ENCODE data around the gene APMAP.
A peak's percentile ranks its signal among the peaks of the same experiment; 100 is the strongest.

Gene APMAP

GRCh38 chr20:25024171-25024570, 31.6 kb upstream of the APMAP start:
- peak; percentile 42 for DNase-seq

GRCh38 chr20:25023356-25023755, 30.8 kb upstream of the APMAP start:
- DNase-seq, result peak; percentile 58

GRCh38 chr20:25022680-25023079, 30.1 kb upstream of the APMAP start:
- DNase-seq, result peak; percentile 61

GRCh38 chr20:25021336-25021735, 28.8 kb upstream of the APMAP start:
- DNase-seq, result no peak

GRCh38 chr20:25020901-25021301, 28.4 kb upstream of the APMAP start:
- DNase-seq, result peak; percentile 49

- peak; percentile 37 for DNase-seq
These were observed 27.8 kb upstream of the APMAP start for GRCh38 chr20:25020345-25020744.

- DNase-seq, result peak; percentile 50
These were observed 27.0 kb upstream of the APMAP start for GRCh38 chr20:25019381-25020155.

- peak; percentile 34 for DNase-seq
These were observed 26.3 kb upstream of the APMAP start for GRCh38 chr20:25018841-25019240.

GRCh38 chr20:25018425-25018824, 25.9 kb upstream of the APMAP start:
- peak; percentile 21 for DNase-seq

- peak; percentile 43 for DNase-seq
These were observed 24.8 kb upstream of the APMAP start for GRCh38 chr20:25017257-25017803.

GRCh38 chr20:25016471-25016870, 23.9 kb upstream of the APMAP start:
- peak; percentile 42 for DNase-seq

- DNase-seq, result peak; percentile 38
These were observed 23.4 kb upstream of the APMAP start for GRCh38 chr20:25015986-25016385.

- DNase-seq, result peak; percentile 59
These were observed 22.3 kb upstream of the APMAP start for GRCh38 chr20:25014816-25015215.

GRCh38 chr20:25013478-25014380, 21.2 kb upstream of the APMAP start:
- DNase-seq, result peak; percentile 55

GRCh38 chr20:25012616-25013189, 20.2 kb upstream of the APMAP start:
- peak; percentile 34 for DNase-seq

- peak; percentile 42 for DNase-seq
These were observed 19.3 kb upstream of the APMAP start for GRCh38 chr20:25011831-25012241.

GRCh38 chr20:25011261-25011660, 18.7 kb upstream of the APMAP start:
- peak; percentile 58 for DNase-seq

GRCh38 chr20:25009218-25010145, 16.9 kb upstream of the APMAP start:
- peak; percentile 44 for DNase-seq

GRCh38 chr20:25008388-25009217, 16.1 kb upstream of the APMAP start:
- peak; percentile 36 for DNase-seq

GRCh38 chr20:25007491-25008305, 15.1 kb upstream of the APMAP start:
- DNase-seq, result peak; percentile 49

Data from activated effector memory CD4-positive, alpha-beta T cell treated with anti-CD3 and anti-CD28 coated beads, Interleukin-2, amount 50 U/mL, for 16 hours (primary cell).